Measurements from ENCODE around the gene PRRG4.
"Not testable (repeated sequence)": the region's sequence is repeated elsewhere in the genome, so short reads cannot be mapped to it uniquely, and the experiment has no call there.

The PRRG4 gene

GRCh38 chr11:32829680-32830412 is at the start of gene PRRG4:
PRRG4 (plus strand) TSS chr11:32829927; CDS start chr11:32830530, 603 bp downstream.
- DNase-seq (ENCODE audit: low read depth, low spot score), result no peak

- DNase-seq (ENCODE audit: low read depth, low spot score), result not testable (repeated sequence)
These were observed 48.9 kb upstream of the PRRG4 start for GRCh38 chr11:32780839-32781238.

DNA sequence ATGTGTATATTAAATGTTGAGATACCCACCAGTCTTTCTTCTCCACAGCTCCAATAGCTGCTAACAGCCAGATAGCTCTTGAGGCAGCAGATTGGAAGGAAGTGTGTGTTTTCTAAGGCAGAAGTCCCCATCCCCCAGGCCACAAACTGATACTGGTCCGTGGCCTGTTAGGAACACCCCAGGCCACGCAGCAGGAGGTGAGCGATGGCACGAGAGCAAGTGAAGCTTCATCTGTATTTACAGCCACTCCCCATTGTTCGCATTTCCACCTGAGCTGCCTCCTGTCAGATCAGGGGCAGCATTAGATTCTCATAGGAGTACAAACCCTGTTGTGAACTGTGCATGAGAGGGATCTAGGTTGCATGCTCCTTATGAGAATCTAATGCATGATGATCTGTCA is 48.0 kb upstream of the PRRG4 start:
- no peak for DNase-seq (ENCODE audit: low read depth, low spot score)

- no peak for DNase-seq (ENCODE audit: low read depth, low spot score)
These were observed 44.5 kb upstream of the PRRG4 start for GRCh38 chr11:32785262-32785661.

DNA sequence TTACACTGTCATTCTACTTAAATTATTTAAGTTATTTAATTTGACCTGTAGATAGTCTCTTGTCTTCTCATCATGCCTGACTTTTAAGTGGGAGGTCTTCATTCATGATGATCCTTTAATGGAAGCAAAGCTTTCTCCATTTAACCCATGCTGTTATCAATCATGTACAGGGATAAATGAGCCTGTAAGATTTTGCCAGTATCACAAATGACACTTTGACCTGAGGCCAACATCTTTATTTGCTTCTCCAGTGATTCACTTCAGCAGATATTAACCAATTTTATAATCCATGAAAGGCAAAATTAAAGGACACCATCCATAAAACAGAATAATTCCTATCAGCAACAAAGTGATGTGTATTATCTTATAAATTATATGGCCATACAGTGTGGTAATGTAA is 42.9 kb upstream of the PRRG4 start:
- no peak for DNase-seq (ENCODE audit: low read depth, low spot score)

DNA sequence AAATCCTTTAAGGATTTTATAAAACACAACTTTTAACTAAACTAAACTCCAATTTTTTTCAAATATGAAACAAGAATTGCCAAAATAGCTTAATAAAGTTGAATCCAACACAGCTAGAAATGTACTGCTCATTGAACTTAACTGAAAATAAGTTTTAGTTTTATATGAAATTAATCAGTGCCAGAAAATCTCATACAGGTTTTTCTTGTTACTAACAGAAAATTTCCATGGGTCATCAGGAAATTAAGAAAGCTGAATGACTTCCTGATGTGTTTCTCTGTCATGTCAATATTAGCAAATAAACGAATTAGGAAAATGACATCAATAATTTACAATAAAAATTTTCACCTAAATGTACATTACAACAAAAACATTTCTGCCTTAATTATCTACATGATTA is 38.8 kb upstream of the PRRG4 start:
- DNase-seq (ENCODE audit: low read depth, low spot score), result no peak

GRCh38 chr11:32792111-32792947 is 37.4 kb upstream of the PRRG4 start:
- no peak for DNase-seq (ENCODE audit: low read depth, low spot score)

DNA sequence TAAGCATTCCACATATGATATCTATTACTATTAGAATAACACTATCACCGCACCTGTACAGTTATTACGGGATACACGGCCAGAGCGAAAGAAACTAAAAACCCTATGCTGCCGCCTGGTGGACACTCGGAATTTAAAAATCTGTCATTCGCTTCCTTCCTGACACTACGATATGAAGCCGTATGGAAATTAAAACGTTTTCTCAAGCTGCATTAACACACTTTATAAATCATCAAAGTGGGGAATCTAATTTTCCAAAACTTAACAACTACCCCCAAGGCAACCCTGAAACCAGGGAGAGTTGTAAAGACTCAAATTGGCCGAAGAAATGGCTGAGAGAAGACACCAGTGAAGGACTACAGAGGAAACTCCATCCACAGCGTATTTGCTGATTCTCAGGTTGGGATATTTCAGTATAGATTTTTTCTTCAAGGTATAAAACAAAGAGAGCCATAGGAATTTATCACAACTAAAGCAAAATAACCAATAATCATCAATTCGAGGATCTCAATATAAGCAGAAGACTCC is 36.7 kb upstream of the PRRG4 start:
- peak; percentile 34 for DNase-seq (ENCODE audit: low read depth, low spot score)

DNA sequence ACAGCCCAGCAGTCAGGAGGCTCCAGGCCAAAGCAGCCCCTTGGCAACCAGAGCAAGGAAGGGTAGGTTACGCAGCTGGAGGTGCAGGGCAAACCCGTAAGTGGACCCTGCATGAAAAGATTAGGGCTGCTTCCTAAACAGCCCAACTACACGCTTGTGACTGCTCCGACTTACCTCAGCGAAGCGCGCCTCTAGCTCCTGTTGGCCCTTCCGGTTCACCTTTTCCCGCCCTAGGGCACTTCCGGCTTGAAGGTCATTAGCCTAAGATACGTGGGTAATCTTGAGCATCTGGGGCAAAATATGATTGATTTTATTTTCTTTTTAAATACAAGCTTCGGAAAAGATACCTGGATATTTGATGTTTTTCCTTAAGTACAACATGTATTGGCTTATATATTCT is 35.3 kb upstream of the PRRG4 start, which contains the start of gene CCDC73:
TSS of gene CCDC73 (minus strand) at position 224 of the 400 bp plus-strand sequence. CDS start 34,419 bp downstream, outside the sequence.
- no peak for DNase-seq (ENCODE audit: low read depth, low spot score)

GRCh38 chr11:32796425-32796824 is 33.3 kb upstream of the PRRG4 start:
- DNase-seq (ENCODE audit: low read depth, low spot score), result no peak

DNA sequence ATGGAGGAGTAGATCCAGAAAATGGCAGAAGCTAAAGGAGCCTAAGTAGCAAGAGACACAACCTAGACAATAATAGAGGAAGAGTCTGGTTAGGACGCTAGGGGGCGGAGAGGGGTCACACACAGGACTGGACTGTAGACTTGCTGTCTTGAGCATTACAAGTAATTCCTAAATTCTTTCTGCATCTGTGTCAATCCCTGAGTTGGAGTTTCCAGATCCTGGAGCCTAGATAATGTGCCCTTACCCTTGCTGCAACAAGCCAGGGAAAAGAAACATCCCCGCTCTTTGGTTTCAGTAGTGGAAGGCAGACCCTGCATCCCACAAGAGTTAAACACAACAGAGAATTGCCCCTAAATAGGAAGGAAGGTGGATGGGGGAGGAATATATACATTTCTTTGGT is 20.4 kb upstream of the PRRG4 start:
- DNase-seq (ENCODE audit: low read depth, low spot score), result no peak

DNA sequence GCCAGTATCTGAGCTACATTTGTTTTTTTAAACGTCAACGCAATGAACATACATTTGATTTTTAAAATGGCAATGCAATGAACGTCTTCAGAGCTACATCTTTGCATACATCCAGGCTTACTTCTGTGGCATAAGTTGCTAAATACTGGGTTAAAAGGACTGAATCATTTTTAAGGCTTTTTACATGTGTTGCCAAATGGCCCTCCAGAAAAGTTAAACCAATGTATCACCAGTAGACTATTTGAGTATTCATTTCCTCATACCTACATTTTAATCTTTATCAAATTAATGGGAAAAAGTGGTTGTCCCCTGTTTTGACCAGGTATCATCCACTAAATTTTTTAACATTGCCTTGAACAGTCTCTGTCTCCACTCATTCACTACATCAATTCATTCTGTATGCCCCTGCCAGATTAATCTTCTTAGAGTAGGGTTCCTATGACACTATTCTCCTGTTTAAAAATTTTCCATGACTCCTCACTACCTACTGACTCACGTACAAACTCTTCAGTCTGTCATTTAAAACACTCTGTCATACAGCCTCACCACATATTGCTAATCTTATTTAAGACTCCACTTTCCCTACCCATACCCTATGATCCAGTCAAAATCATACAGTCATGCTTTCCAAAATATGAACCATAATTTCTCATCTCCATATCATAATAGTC is 12.4 kb upstream of the PRRG4 start:
- no peak for DNase-seq (ENCODE audit: low read depth, low spot score)

DNA sequence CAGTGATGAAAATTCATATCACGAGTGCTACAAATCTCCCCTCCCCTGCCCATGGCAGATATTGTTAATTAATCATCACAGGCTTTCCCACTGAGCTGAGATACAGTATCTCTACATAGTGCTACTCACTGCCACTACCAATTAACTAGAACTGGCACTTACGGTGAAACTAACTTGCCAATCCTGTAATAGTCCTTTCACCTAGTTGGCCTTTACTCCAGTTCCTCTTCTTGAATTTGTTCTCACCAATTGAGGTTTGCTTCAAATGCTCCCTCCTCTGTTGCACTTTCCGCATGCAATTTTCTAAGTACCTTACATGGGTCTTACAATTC is 11.9 kb upstream of the PRRG4 start:
- no peak for DNase-seq (ENCODE audit: low read depth, low spot score)

DNA sequence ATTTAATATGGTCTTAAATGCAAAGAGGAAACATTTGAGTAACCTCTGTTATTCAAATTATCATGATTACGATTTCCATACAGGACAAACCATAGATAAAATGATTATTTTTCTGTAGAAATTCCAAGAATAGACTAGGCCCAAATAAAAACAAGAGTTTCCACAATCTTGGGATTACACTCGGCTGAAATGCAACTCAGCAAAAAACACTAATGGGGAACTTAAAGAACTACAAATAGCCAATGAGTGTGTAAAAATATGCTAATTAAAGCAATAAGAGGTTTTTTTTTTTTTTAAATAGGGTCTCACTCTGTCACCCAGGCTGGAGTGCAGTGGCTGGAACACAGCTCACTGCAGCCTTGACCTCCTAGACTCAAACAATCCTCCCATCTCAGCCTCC is 10.5 kb upstream of the PRRG4 start:
- DNase-seq (ENCODE audit: low read depth, low spot score), result no peak

DNA sequence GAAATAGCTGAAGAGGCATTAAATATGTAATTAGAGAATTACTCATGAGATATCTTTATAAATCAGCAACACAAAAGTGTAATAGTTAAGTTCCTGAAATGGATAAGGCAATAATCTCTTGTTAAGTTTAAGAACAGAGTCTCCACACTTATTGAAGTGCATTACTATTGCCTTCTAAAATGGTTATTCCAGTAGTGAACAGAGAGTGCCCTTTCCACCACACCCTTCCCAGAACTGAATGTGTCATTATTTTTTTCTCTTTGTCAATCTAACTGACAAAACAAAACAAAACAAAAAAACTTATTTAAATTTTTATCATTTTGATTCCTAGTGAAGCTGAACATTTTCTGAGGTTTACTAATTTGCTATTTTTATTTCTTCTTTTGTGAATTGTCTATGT is 9.2 kb upstream of the PRRG4 start:
- DNase-seq (ENCODE audit: low read depth, low spot score), result no peak

- DNase-seq (ENCODE audit: low read depth, low spot score), result no peak
These were observed 8.2 kb upstream of the PRRG4 start for GRCh38 chr11:32821517-32821916.

- DNase-seq (ENCODE audit: low read depth, low spot score), result no peak
These were observed 7.7 kb upstream of the PRRG4 start for GRCh38 chr11:32821917-32822560.

GRCh38 chr11:32823617-32824016 is 6.1 kb upstream of the PRRG4 start:
- not testable (repeated sequence) for DNase-seq (ENCODE audit: low read depth, low spot score)

DNA sequence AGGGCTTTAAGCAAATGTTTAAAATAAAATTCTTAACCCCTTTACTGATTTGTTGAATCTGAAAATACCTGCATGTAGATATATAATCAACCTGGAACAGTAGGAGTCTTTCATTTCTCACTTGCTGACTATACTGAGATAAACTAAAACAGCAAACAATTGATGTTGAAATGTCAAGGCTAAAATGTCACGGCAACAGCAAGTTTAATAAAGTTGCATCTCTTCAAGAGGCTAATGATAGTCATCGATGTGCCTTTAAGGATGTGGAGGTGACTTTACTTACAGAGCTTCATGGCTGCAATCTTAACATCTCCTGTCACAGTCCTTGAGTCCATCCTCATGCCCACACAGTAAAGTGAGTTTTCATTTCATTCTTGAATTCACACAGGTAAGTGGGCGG is 3.6 kb upstream of the PRRG4 start:
- DNase-seq (ENCODE audit: low read depth, low spot score), result no peak

GRCh38 chr11:32827276-32827675 is 2.5 kb upstream of the PRRG4 start:
- no peak for DNase-seq (ENCODE audit: low read depth, low spot score)

GRCh38 chr11:32829157-32829679 is 509 bp upstream of the PRRG4 start:
- no peak for DNase-seq (ENCODE audit: low read depth, low spot score)

- no peak for DNase-seq (ENCODE audit: low read depth, low spot score)
These were observed 649 bp downstream of the PRRG4 start for GRCh38 chr11:32830413-32830738.

Data from activated CD4-positive, CD25-positive, alpha-beta regulatory T cell treated with anti-CD3 and anti-CD28 coated beads, Interleukin-2, amount 50 U/mL, for 16 hours (primary cell).